ENCODE results near the gene CDH24. TPM values are rescaled to one million over a fixed set of nuclear protein-coding genes. Genes with fewer than 3 reads are reported as not detected.
"Not testable (repeated sequence)": the region's sequence is repeated elsewhere in the genome, so short reads cannot be mapped to it uniquely, and the experiment has no call there.

CDH24 gene
- polyA plus RNA-seq, 12 donors = 2.3 to 12.5 (median 3.7) TPM; not detected in 1

- DNase-seq = no peak
Measured at GRCh38 chr14:23021434-23021833, 35.9 kb downstream of the CDH24 start.

- DNase-seq = no peak
Measured at GRCh38 chr14:23020143-23021128, 36.9 kb downstream of the CDH24 start.

GRCh38 chr14:23018107-23018506 lies 39.2 kb downstream of the CDH24 start:
- no peak for DNase-seq

- no peak for DNase-seq
Measured at GRCh38 chr14:23017091-23017490, 40.2 kb downstream of the CDH24 start.

- no peak for DNase-seq
Measured at GRCh38 chr14:23015618-23016017, 41.7 kb downstream of the CDH24 start.

- not testable (repeated sequence) for DNase-seq
Measured at GRCh38 chr14:23013749-23014054, 43.6 kb downstream of the CDH24 start.

GRCh38 chr14:23013054-23013748 lies 44.1 kb downstream of the CDH24 start:
- DNase-seq = no peak

- DNase-seq = peak; percentile 79
Measured at GRCh38 chr14:23009939-23010726, 47.2 kb downstream of the CDH24 start, which contains the start of gene C14orf93. TSS of gene C14orf93 (minus strand) at chr14:23010143. CDS start at chr14:22999023, 11,120 bp downstream.

- DNase-seq = no peak
Measured at GRCh38 chr14:23009483-23009938, 47.8 kb downstream of the CDH24 start.

- no peak for DNase-seq
Measured at GRCh38 chr14:23008831-23009230, 48.5 kb downstream of the CDH24 start.

- peak; percentile 97 for DNase-seq
Measured at GRCh38 chr14:23006544-23007419, 50.5 kb downstream of the CDH24 start.

GRCh38 chr14:23006188-23006534 lies 51.2 kb downstream of the CDH24 start:
- no peak for DNase-seq

GRCh38 chr14:23005451-23006187 lies 51.7 kb downstream of the CDH24 start:
- no peak for DNase-seq

- not testable (repeated sequence) for DNase-seq
Measured at GRCh38 chr14:23004274-23004673, 53.0 kb downstream of the CDH24 start.

- no peak for DNase-seq
Measured at GRCh38 chr14:23002592-23002991, 54.7 kb downstream of the CDH24 start.

GRCh38 chr14:23000860-23001259 lies 56.5 kb downstream of the CDH24 start:
- DNase-seq = no peak

GRCh38 chr14:22998329-22999012 lies 58.8 kb downstream of the CDH24 start:
- DNase-seq = no peak

- no peak for DNase-seq
Measured at GRCh38 chr14:22997676-22998323, 59.5 kb downstream of the CDH24 start.
